Measurements from ENCODE around the gene EPHA10. TPM values are rescaled to one million over a fixed set of nuclear protein-coding genes. Genes with fewer than 3 reads are reported as not detected.

EPHA10 gene
- total RNA-seq, 1 experiment from 2014 or later: 1.3 TPM

DNA sequence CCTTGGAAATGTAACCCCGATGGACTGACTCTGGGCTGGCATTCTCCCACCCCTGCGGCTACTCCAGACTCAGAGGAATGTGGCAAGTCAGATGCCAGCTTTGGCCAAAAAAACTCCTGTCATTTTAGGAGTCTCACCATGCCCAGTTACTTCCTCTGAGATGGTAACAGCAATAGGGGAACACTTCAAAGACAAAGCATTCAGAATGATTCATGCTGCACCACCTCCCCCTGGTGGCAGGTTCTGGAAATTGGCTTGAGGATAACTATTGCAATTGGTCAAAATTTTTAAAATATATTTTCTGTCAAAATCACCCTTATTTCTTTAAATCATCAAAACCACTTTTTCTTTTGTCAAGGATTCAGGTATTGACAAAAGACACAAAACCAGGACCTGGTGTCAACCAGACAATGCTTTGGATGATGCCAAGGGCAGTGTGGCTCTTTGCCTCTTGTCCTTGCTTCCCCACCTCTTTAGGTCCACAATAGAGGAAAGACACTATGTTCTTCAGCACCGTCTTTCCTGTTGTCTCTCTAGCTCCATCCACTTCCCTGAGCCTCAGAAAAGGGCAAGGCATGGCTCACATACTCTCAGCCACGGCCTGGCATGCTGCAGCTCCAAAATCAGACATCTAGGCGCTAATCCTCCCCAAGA, 82.5 kb downstream of the EPHA10 start:
- CTCF ChIA-PET: interaction anchor here (0.8 to 8.4 kb wide), 8 partner anchors 8 to 87 kb away, joined by 3 to 87 read pairs (median 4); partner anchors contain the start of genes EPHA10 and GNL2
- DNase-seq (ENCODE audit: low spot score) (peak; percentile 83), ATAC-seq (peak; percentile 74)
- no peak overlapping the region for H3K4me3 Mint-ChIP-seq
- TF ChIP-seq, protein P1, sequence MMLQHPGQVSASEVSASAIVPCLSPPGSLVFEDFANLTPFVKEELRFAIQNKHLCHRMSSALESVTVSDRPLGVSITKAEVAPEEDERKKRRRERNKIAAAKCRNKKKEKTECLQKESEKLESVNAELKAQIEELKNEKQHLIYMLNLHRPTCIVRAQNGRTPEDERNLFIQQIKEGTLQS (CRISPR knock-in tag; conservative IDR thresholded peaks at IDR 0.05): no peak
- TF ChIP-seq SP1 (CRISPR knock-in tag; conservative IDR thresholded peaks at IDR 0.05) (no peak), ARID4B (CRISPR knock-in tag; IDR thresholded peaks at IDR 0.05; ENCODE audit: borderline replicate concordance) (no peak)
- TF ChIP-seq, protein P2, sequence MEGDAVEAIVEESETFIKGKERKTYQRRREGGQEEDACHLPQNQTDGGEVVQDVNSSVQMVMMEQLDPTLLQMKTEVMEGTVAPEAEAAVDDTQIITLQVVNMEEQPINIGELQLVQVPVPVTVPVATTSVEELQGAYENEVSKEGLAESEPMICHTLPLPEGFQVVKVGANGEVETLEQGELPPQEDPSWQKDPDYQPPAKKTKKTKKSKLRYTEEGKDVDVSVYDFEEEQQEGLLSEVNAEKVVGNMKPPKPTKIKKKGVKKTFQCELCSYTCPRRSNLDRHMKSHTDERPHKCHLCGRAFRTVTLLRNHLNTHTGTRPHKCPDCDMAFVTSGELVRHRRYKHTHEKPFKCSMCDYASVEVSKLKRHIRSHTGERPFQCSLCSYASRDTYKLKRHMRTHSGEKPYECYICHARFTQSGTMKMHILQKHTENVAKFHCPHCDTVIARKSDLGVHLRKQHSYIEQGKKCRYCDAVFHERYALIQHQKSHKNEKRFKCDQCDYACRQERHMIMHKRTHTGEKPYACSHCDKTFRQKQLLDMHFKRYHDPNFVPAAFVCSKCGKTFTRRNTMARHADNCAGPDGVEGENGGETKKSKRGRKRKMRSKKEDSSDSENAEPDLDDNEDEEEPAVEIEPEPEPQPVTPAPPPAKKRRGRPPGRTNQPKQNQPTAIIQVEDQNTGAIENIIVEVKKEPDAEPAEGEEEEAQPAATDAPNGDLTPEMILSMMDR (IDR thresholded peaks at IDR 0.05): peak; percentile 83
- POLR2A ChIA-PET: interaction anchor here (0.7 kb wide), 1 partner anchor 91 kb away, joined by 4 read pairs; no protein-coding TSS in a partner anchor
- H3K4me1 Mint-ChIP-seq: no peaks in the 10 kb centered on the region
- H3K27me3 Mint-ChIP-seq (ENCODE audit: low read depth): no peaks in the 10 kb centered on the region
- H3K27ac Mint-ChIP-seq: no peak overlapping the region
- H3K9me3 Mint-ChIP-seq: no peaks in the 10 kb centered on the region
- H3K36me3 Mint-ChIP-seq: peaks cover 36% of the 10 kb centered on the region

GRCh38 chr1:37680933-37681332, 84.0 kb downstream of the EPHA10 start:
- ChIA-PET POLR2A (no interaction called here), CTCF (interaction anchor here (8.4 kb wide), 1 partner anchor 77 kb away, joined by 87 read pairs; no protein-coding TSS in a partner anchor)
- no peaks in the 10 kb centered on the region for H3K9me3 Mint-ChIP-seq
- no peak for DNase-seq (ENCODE audit: low spot score)
- H3K4me3 Mint-ChIP-seq: no peak overlapping the region
- H3K36me3 Mint-ChIP-seq: peaks cover 27% of the 10 kb centered on the region
- H3K27me3 Mint-ChIP-seq (ENCODE audit: low read depth): no peaks in the 10 kb centered on the region
- no peak for ATAC-seq
- H3K4me1 Mint-ChIP-seq: 0 out of 2 replicates have a peak, but pooled peaks cover 3% of the 10 kb centered on the region
- no peak overlapping the region for H3K27ac Mint-ChIP-seq
- TF ChIP-seq, protein P3, sequence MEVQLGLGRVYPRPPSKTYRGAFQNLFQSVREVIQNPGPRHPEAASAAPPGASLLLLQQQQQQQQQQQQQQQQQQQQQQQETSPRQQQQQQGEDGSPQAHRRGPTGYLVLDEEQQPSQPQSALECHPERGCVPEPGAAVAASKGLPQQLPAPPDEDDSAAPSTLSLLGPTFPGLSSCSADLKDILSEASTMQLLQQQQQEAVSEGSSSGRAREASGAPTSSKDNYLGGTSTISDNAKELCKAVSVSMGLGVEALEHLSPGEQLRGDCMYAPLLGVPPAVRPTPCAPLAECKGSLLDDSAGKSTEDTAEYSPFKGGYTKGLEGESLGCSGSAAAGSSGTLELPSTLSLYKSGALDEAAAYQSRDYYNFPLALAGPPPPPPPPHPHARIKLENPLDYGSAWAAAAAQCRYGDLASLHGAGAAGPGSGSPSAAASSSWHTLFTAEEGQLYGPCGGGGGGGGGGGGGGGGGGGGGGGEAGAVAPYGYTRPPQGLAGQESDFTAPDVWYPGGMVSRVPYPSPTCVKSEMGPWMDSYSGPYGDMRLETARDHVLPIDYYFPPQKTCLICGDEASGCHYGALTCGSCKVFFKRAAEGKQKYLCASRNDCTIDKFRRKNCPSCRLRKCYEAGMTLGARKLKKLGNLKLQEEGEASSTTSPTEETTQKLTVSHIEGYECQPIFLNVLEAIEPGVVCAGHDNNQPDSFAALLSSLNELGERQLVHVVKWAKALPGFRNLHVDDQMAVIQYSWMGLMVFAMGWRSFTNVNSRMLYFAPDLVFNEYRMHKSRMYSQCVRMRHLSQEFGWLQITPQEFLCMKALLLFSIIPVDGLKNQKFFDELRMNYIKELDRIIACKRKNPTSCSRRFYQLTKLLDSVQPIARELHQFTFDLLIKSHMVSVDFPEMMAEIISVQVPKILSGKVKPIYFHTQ (CRISPR knock-in tag; IDR thresholded peaks at IDR 0.05): no peak
- TF ChIP-seq NFYB (CRISPR knock-in tag; conservative IDR thresholded peaks at IDR 0.05; ENCODE audit: low read depth) (no peak), E2F5 (CRISPR knock-in tag; IDR thresholded peaks at IDR 0.05) (no peak), ETV6 (CRISPR knock-in tag; IDR thresholded peaks at IDR 0.05) (no peak), CREM (CRISPR knock-in tag; IDR thresholded peaks at IDR 0.05) (no peak), CREB1 (CRISPR knock-in tag; IDR thresholded peaks at IDR 0.05) (no peak), CBFB (CRISPR knock-in tag; IDR thresholded peaks at IDR 0.05; ENCODE audit: low read depth) (no peak), TCF7 (CRISPR knock-in tag; IDR thresholded peaks at IDR 0.05; ENCODE audit: low read depth) (no peak), SOX15 (CRISPR knock-in tag; IDR thresholded peaks at IDR 0.05) (no peak), SMAD4 (CRISPR knock-in tag; IDR thresholded peaks at IDR 0.05) (no peak), FOXP4 (CRISPR knock-in tag; IDR thresholded peaks at IDR 0.05) (no peak), ZNF219 (CRISPR knock-in tag; IDR thresholded peaks at IDR 0.05; ENCODE audit: borderline replicate concordance) (no peak)
- TF ChIP-seq, protein P4, sequence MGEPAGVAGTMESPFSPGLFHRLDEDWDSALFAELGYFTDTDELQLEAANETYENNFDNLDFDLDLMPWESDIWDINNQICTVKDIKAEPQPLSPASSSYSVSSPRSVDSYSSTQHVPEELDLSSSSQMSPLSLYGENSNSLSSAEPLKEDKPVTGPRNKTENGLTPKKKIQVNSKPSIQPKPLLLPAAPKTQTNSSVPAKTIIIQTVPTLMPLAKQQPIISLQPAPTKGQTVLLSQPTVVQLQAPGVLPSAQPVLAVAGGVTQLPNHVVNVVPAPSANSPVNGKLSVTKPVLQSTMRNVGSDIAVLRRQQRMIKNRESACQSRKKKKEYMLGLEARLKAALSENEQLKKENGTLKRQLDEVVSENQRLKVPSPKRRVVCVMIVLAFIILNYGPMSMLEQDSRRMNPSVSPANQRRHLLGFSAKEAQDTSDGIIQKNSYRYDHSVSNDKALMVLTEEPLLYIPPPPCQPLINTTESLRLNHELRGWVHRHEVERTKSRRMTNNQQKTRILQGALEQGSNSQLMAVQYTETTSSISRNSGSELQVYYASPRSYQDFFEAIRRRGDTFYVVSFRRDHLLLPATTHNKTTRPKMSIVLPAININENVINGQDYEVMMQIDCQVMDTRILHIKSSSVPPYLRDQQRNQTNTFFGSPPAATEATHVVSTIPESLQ (CRISPR knock-in tag; IDR thresholded peaks at IDR 0.05): no peak
- TF ChIP-seq, protein P5, sequence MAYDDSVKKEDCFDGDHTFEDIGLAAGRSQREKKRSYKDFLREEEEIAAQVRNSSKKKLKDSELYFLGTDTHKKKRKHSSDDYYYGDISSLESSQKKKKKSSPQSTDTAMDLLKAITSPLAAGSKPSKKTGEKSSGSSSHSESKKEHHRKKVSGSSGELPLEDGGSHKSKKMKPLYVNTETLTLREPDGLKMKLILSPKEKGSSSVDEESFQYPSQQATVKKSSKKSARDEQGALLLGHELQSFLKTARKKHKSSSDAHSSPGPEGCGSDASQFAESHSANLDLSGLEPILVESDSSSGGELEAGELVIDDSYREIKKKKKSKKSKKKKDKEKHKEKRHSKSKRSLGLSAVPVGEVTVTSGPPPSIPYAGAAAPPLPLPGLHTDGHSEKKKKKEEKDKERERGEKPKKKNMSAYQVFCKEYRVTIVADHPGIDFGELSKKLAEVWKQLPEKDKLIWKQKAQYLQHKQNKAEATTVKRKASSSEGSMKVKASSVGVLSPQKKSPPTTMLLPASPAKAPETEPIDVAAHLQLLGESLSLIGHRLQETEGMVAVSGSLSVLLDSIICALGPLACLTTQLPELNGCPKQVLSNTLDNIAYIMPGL (CRISPR knock-in tag; IDR thresholded peaks at IDR 0.05): no peak

Measured in WTC11 (cell line).